ENCODE results near the gene C1orf52.
A peak's percentile ranks its signal among the peaks of the same experiment; 100 is the strongest.
"Not testable (repeated sequence)": the region's sequence is repeated elsewhere in the genome, so short reads cannot be mapped to it uniquely, and the experiment has no call there.

C1orf52 gene

DNA sequence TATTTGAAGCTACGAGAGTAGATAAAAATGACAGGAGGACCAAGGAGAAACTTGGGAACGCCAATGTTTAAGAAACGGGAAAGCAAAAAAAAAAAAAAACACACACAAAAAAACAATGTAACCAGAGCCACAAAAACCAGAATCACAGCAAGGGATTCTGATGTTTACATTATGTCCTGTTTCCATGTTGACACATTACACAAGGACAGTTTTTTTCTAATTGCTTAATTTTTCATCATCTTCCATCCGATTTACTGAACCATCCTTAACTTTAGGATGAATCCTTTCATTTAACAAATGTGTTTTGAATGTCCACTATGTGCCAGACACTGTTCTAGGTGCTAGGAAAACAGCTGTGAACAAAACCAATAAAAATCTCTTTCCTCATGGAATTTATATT is 18.3 kb upstream of the C1orf52 start:
- DNase-seq: no peak

GRCh38 chr1:85276978-85277639 is 17.6 kb upstream of the C1orf52 start:
- DNase-seq: no peak

DNA sequence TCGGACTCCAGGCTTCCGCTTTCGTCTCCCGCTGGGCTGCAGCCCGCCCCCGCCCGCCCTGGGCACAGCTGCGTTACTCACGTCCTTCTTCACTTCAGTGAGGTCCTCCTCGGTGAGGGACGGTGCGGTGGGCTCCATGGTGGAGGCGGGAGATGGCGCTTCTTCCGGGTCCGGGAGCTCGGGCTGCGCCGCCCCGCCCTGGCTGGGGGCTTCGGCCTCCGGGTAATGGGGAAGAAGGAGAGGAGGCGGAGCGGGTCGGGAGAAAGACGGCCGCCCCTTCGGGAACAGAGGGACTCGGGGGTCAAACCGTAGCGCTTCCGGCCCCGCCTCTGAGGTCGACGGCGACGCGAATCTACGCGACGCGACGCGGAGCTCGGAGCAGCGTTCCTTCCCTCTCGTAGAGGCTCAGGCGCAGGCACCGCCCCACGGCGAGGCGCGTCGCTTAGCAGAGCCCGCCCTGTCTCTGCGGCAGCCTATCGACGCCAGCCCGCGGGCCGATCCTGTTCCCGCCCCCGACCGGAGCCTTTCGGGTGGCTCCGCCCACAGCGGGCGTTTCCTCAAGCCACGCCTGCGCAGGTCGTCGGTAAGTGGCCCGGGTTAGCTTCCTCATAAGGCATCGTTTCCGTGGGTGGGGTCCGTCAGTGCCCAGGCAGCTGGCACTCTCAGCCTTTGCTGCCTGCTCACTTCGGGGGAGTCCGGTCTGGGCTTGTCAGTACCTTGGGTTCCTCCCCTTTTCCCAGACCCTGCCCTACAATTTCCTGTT is 16.9 kb upstream of the C1orf52 start, which contains the start of gene BCL10:
TSS of gene BCL10 (minus strand) at position 418 of the 763 bp plus-strand sequence. CDS start at position 138, 280 bp downstream.
- DNase-seq: peak; percentile 98

DNA sequence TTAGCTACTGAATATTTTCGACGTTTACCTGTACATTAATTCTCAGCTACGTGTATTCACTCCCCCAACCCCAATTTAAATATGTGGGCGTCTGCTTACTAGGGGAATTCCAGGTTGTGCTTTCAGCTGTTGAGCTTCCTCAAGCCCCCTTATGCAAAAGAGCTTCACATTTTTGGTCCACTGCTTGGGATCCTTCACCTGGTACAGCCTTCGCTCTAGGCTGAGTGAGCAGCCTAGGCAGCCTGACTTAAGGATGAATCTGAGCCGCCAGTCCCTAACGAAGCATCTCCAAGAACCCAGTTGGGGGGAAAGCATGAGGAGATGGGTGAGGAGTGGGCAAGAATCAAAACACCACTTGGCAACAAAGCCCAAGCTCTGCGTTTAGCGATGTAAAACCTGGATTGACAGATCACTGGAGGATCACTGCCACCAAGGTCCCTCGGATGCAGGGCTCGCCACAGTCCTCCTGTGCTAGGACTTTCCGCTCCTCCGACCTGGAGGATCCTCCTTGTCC is 16.3 kb upstream of the C1orf52 start:
- peak; percentile 15 for DNase-seq

- peak; percentile 10 for DNase-seq
These were observed 15.5 kb upstream of the C1orf52 start for GRCh38 chr1:85274969-85275453.

GRCh38 chr1:85273397-85273796 is 13.9 kb upstream of the C1orf52 start:
- DNase-seq: no peak

- no peak for DNase-seq
These were observed 9.5 kb upstream of the C1orf52 start for GRCh38 chr1:85268801-85269585.

GRCh38 chr1:85267313-85267712 is 7.9 kb upstream of the C1orf52 start:
- no peak for DNase-seq

DNA sequence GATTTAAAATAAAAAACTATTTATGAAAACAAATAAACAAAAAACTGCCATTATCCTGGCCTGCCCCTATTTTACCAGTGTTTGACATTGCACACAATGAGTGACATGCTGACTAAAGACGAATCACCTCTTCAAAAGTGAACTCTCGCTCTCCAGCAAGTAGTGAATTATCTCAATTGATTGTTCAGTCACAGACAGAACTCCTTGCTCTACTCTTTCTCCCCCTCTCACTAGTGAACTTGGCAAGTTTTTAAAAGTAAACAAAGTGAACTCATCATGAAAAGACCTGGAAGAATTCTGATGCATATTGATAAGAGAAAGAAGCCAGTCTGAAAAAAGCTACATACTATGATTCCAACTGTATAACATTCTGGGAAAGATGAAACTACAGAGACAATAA is 4.7 kb upstream of the C1orf52 start:
- no peak for DNase-seq

DNA sequence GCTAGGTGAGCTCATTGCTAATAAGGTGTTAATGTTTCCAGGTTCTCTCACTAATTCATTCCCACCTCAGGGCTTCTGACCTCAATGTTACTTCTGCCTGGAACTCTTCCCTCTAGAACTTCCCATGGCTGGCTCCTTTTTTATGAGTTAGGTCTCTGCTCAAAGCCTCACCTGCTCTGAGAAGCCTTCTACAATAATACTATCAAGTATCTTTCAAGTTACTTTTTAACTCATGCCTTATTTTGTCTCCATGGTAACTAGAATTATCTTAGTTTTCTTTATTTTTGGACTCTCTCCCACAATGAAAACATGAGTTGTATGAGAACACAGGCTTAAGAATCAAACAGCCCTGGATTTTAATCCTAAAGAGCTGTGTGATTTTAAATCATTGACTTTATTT is 3.5 kb upstream of the C1orf52 start:
- no peak for DNase-seq

DNA sequence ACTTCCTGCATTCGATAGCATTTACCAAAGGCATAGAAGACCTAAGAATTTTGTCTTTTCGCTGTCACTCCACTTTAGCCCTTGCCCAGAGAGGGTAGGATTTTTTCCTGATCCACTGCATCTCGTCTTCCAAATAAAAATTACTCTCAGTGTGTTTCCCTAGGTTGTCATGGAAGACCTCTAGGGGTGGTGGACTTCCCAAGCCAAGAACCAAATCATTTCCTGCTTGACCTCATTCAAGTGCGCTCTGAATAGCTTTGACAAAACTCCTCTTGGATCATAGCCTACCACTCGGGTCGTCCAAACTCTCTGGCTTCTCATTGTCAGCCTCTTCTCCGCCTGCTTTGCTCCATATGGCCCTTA is 431 bp upstream of the C1orf52 start:
- no peak for DNase-seq

- DNase-seq: no peak
These were observed 835 bp downstream of the C1orf52 start for GRCh38 chr1:85258536-85259117.

DNA sequence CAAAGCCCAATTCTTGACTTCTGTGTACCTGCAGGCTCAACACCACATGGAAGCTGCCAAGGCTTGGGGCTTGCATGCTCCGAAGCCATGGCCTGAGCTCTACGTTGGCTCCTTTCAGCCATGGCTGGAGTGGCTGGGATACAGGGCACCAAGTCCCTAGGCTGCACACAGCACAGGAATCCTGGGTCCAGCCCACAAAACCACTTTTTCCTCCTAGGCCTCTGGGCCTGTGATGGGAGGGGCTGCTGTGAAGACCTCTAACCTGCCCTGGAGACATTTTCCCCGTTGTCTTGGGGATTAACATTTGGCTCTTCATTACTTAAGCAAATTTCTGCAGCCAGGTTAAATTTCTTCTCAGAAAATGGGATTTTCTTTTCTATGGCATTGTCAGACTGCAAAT is 10.4 kb downstream of the C1orf52 start:
- not testable (repeated sequence) for DNase-seq

GRCh38 chr1:85245891-85246290 is 13.6 kb downstream of the C1orf52 start:
- DNase-seq: no peak

GRCh38 chr1:85245456-85245855 is 14.0 kb downstream of the C1orf52 start:
- DNase-seq: no peak

GRCh38 chr1:85244271-85245061 is 15.0 kb downstream of the C1orf52 start:
- no peak for DNase-seq

DNA sequence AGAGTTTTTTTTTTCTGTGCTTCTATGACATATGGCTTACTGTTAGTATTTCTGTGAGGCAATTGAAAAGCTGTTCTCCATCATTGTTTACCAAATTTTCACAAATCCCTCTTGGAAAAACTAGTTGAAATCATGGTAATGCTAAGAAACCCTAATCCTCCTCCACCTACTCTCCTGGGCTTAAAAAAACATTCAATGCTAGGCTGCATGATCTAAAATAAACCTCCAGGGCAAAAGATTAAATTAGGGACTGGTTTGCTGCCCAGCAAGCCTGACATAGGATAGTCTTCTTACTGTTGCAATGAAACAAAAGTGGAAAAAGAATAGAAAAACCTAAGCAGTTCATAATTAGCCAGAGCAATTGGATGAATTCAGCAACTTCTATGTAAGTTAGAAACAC is 16.1 kb downstream of the C1orf52 start:
- DNase-seq: no peak

DNA sequence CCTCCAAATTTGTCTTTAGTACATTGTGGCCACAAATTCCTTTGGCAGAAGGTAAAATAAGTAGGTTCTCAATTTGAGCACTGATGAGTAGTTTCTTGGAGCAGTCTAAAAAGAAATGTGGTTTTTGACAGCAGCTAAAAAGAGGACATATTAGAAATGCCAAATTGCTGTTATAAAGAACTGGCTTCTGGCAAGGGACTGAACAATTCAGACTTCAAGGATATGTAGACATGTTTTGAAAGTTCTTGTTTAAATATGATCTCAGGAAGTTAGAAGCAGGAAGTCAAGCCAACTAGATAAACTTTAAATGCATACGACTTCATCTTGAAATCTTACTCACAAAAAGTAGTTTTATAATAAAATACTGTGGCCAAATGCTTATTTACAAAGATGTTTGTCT is 18.8 kb downstream of the C1orf52 start:
- no peak for DNase-seq

- peak; percentile 30 for DNase-seq
These were observed 19.3 kb downstream of the C1orf52 start for GRCh38 chr1:85240174-85240601.

GRCh38 chr1:85237613-85238012 is 21.8 kb downstream of the C1orf52 start:
- DNase-seq: no peak

GRCh38 chr1:85230305-85230977 is 29.0 kb downstream of the C1orf52 start:
- no peak for DNase-seq

All from activated CD4-positive, alpha-beta T cell treated with anti-CD3 and anti-CD28 coated beads, Interleukin-2, Interleukin-6, amounts not matched to agents 100 ng/mL and 50 ng/mL, durations not matched to agents 16 hours and 8 hours (primary cell).